HepG2 (cell line): ENCODE measurements around the gene SFPQ. TPM values are rescaled to one million over a fixed set of nuclear protein-coding genes. Genes with fewer than 3 reads are reported as not detected.
"Not testable (repeated sequence)": the region's sequence is repeated elsewhere in the genome, so short reads cannot be mapped to it uniquely, and the experiment has no call there.

Source experiments
- ATAC-seq: fragments of 200-7000 bp; cut with Tn5 transposase; 3 replicates; pipeline ENCODE4 v1.9.1; 2020; ENCODE audit warnings: mild to moderate bottlenecking, moderate library complexity
- BruUV-seq: library from RNA; stranded (reverse); fragments of 400-500 nt; replicated peaks from 2 replicates; lab custom pipeline; 2021; lab: Mats Ljungman, UMichigan
- CTCF ChIA-PET: fragments of 300-600 bp; formaldehyde crosslinking; extraction: SDS; loops from one replicate; lab custom pipeline; 2021; ENCODE audit warnings: low total read pairs, inconsistent platforms, low intra/inter-chr PET ratio; lab: Yijun Ruan, JAX
- POLR2A ChIA-PET: fragments of 350-600 bp; sonication (Branson Sonifier 250); formaldehyde crosslinking; loops from one replicate; lab custom pipeline; 2020; ENCODE audit warnings: antibody characterized with exemption, inconsistent platforms; lab: Yijun Ruan, JAX
- DNase-seq: peaks from one replicate; pipeline ENCODE4 v3.0.0-alpha.2; 2015; ENCODE audit warnings: low spot score
- FAIRE-seq: peaks from 3 replicates; lab custom pipeline; 2011; peaks lifted over from hg19 to GRCh38; lab: Jason Lieb, UNC
- H2AFZ ChIP-seq: one replicate; pipeline ENCODE4 v1.6.1; 2011; ENCODE audit warnings: low read length, inconsistent platforms
- H3K27ac ChIP-seq: fragments of 300-600 bp; 3 replicates; pipeline ENCODE4 v1.8.0; 2011; ENCODE audit warnings: mixed run types, mild to moderate bottlenecking, mixed read lengths, low read length, inconsistent platforms; ENCODE audit not compliant: insufficient read depth; ENCODE audit errors: extremely low read length
- H3K27me3 ChIP-seq, 2 experiments: fragments of 200-600 bp in 1 of 2; 2 replicates in 1 of 2; 3 replicates in 1 of 2; pipeline versions ENCODE4 v1.6.0 to v1.8.0; 2011; ENCODE audit warnings: low read length in 2 of 2, mild to moderate bottlenecking in 2 of 2, moderate library complexity in 2 of 2, inconsistent platforms in 1 of 2; ENCODE audit not compliant: insufficient read depth in 2 of 2, control insufficient read depth in 1 of 2
- H3K36me3 ChIP-seq, 2 experiments: fragments of 200-600 bp in 1 of 2; replicated peaks in 1 of 2; 2 replicates in 1 of 2; 3 replicates in 1 of 2; pipeline versions ENCODE4 v1.5.1 to v1.8.0; 2011; ENCODE audit warnings: low read length in 2 of 2, inconsistent platforms in 1 of 2; ENCODE audit not compliant: insufficient read depth in 2 of 2, control insufficient read depth in 1 of 2
- H3K4me1 ChIP-seq: 2 replicates; pipeline ENCODE4 v1.5.1; 2012; ENCODE audit warnings: low read length, inconsistent platforms; ENCODE audit not compliant: insufficient read depth
- H3K4me2 ChIP-seq: 2 replicates; pipeline ENCODE4 v1.6.0; 2011; ENCODE audit warnings: low read depth, low read length, inconsistent platforms
- H3K4me3 ChIP-seq, 3 experiments: fragments of 200-600 bp in 1 of 3; sonication (generic), shearing (Covaris generic) in 1 of 3; replicated peaks in 1 of 3; 2 replicates each; pipeline ENCODE4 v1.5.1; 2011 to 2016; ENCODE audit warnings: low read length in 3 of 3, inconsistent platforms in 2 of 3, low read depth in 2 of 3, mild to moderate bottlenecking in 2 of 3, control low read depth in 1 of 3, mixed read lengths in 1 of 3; ENCODE audit not compliant: insufficient read depth in 1 of 3
- H3K79me2 ChIP-seq: one replicate; pipeline ENCODE4 v1.6.1; 2011; ENCODE audit warnings: low read length, inconsistent platforms; ENCODE audit not compliant: insufficient read depth
- H3K9ac ChIP-seq: 2 replicates; pipeline ENCODE4 v1.6.0; 2011; ENCODE audit warnings: mild to moderate bottlenecking, low read depth, low read length, inconsistent platforms; ENCODE audit not compliant: insufficient read depth
- H3K9me3 ChIP-seq: 2 replicates; pipeline ENCODE4 v1.5.1; 2012; ENCODE audit warnings: mild to moderate bottlenecking, low read length
- H4K20me1 ChIP-seq: 2 replicates; pipeline ENCODE4 v1.6.0; 2011; ENCODE audit warnings: inconsistent platforms, mild to moderate bottlenecking, low read length, moderate library complexity; ENCODE audit not compliant: insufficient read depth
- WGBS: methylation state at CpG from one replicate; pipeline ENCODE4 v1.1.6; 2017; ENCODE audit warnings: low lambda C conversion rate; 5-methylcytosine and 5-hydroxymethylcytosine counted together
- in situ Hi-C: cut with HindIII; loops from 2 replicates; pipeline ENCODE4 v1.10.0; 2017; ENCODE audit warnings: low pct_unique_long_range_greater_than_20kb; ENCODE audit not compliant: extremely low pct_ligation_motif_present
- intact Hi-C: fragments of 100-400 bp; cut with micrococcal nuclease; formaldehyde crosslinking; loops from one replicate; pipeline ENCODE4 v1.10.0; 2022; ENCODE audit not compliant: unreplicated experiment
- polyA plus RNA-seq, 8 experiments: library from polyadenylated mRNA; depleted of rRNA in 3 of 8; stranded (reverse) in 7 of 8; unstranded in 1 of 8; fragments of >200 nt; fragmentation: Illumina TruSeq in 4 of 8; extraction: Trizol in 4 of 8; gene quantifications; 2 replicates each; pipeline versions ENCODE4 v1.2.1 to v1.2.3, GENCODE V29; 2011 to 2016; ENCODE audit warnings: low read depth in 4 of 8, missing spikeins in 1 of 8, mixed read lengths in 1 of 8; ENCODE audit not compliant: insufficient read depth in 1 of 8
- total RNA-seq, 5 experiments: library from RNA; depleted of rRNA; stranded (reverse); fragments of >200 nt; fragmentation: Illumina TruSeq; extraction: Trizol; gene quantifications; 2 replicates each; pipeline ENCODE4 v1.2.3, GENCODE V29; 2016; ENCODE audit warnings: low read depth in 1 of 5

SFPQ gene
- total and polyA plus RNA-seq, 2 of the 13 experiments (the other 11 are each of a cell fraction or from before 2014, with no cell fraction given) = 101 to 292 TPM

GRCh38 chr1:35142728-35143127 lies 50.2 kb downstream of the SFPQ start:
- intact Hi-C loops, FAIRE-seq, H3K4me2 ChIP-seq, POLR2A ChIA-PET, BruUV-seq, CTCF ChIA-PET, ATAC-seq, H3K27ac ChIP-seq, H3K9ac ChIP-seq, H3K79me2 ChIP-seq, H4K20me1 ChIP-seq, H3K4me1 ChIP-seq, H2AFZ ChIP-seq, in situ Hi-C loops, H3K9me3 ChIP-seq, DNase-seq, H3K4me3 ChIP-seq, H3K36me3 ChIP-seq: not testable (repeated sequence)
- WGBS = 73% methylated on average over 9 of the region's 9 CpGs
- peaks cover 0 to 16% of the 10 kb centered on the region in 2 experiments; a peak in 1 of 5 replicates for H3K27me3 ChIP-seq

- not testable (repeated sequence) for DNase-seq, H3K27ac ChIP-seq
These were observed 50.7 kb downstream of the SFPQ start for GRCh38 chr1:35142294-35142693.

GRCh38 chr1:35137590-35137989 lies 55.4 kb downstream of the SFPQ start:
- POLR2A ChIA-PET, H3K4me1 ChIP-seq, H3K9ac ChIP-seq, H3K79me2 ChIP-seq, H4K20me1 ChIP-seq, H3K4me3 ChIP-seq, H3K27ac ChIP-seq, intact Hi-C loops, CTCF ChIA-PET, DNase-seq, H3K4me2 ChIP-seq, H3K27me3 ChIP-seq, ATAC-seq, H3K9me3 ChIP-seq, H3K36me3 ChIP-seq, in situ Hi-C loops, BruUV-seq, H2AFZ ChIP-seq, FAIRE-seq: not testable (repeated sequence)
- 44% methylated on average over 5 of the region's 5 CpGs for WGBS

More at GRCh38 chr1:35142294-35142693, 50.7 kb downstream of the SFPQ start:
- in situ Hi-C loops, CTCF ChIA-PET, FAIRE-seq, H3K9ac ChIP-seq, H4K20me1 ChIP-seq, H3K4me2 ChIP-seq, ATAC-seq, H2AFZ ChIP-seq, intact Hi-C loops, H3K4me3 ChIP-seq, H3K36me3 ChIP-seq, H3K79me2 ChIP-seq, BruUV-seq, POLR2A ChIA-PET, H3K4me1 ChIP-seq, H3K9me3 ChIP-seq: not testable (repeated sequence)
- peaks cover 0 to 16% of the 10 kb centered on the region in 2 experiments; a peak in 1 of 5 replicates for H3K27me3 ChIP-seq
